OCI-LY7 (cell line): ENCODE results near the gene EIF3K. TPM values are rescaled to one million over a fixed set of nuclear protein-coding genes. Genes with fewer than 3 reads are reported as not detected.
"Not testable (repeated sequence)": the region's sequence is repeated elsewhere in the genome, so short reads cannot be mapped to it uniquely, and the experiment has no call there.

Source experiments
- BruUV-seq: library from RNA; stranded (reverse); fragments of 400-500 nt; replicated peaks from 2 replicates; lab custom pipeline; 2021; lab: Mats Ljungman, UMichigan
- CTCF ChIA-PET: fragments of 300-600 bp; sonication (Branson Sonifier 250); formaldehyde crosslinking; loops from one replicate; lab custom pipeline; 2022; ENCODE audit warnings: antibody characterized with exemption; ENCODE audit not compliant: unreplicated experiment; lab: Charles Lee
- POLR2A ChIA-PET: fragments of 300-600 bp; sonication (Branson Sonifier 250); formaldehyde crosslinking; loops from one replicate; lab custom pipeline; 2022; ENCODE audit warnings: antibody characterized with exemption; lab: Charles Lee
- DNase-seq: peaks from one replicate; pipeline ENCODE4 v3.0.0-alpha.2; 2015; ENCODE audit warnings: low spot score
- H2AFZ ChIP-seq: fragments of 200-600 bp; sonication (generic), shearing (Covaris generic); 2 replicates; pipeline ENCODE4 v1.6.1; 2014; ENCODE audit warnings: mild to moderate bottlenecking, antibody characterized with exemption, low read length, moderate library complexity
- H3K27ac ChIP-seq: fragments of 200-600 bp; sonication (generic); 2 replicates; pipeline ENCODE4 v1.5.1; 2014; ENCODE audit warnings: mixed run types, low read depth, mild to moderate bottlenecking, moderate library complexity, low read length, inconsistent platforms; ENCODE audit not compliant: poor library complexity, severe bottlenecking
- H3K36me3 ChIP-seq: fragments of 200-600 bp; sonication (generic); 2 replicates; pipeline ENCODE4 v1.6.1; 2014; ENCODE audit warnings: mild to moderate bottlenecking, antibody characterized with exemption, low read length, moderate library complexity, mixed read lengths; ENCODE audit not compliant: insufficient read depth
- H3K4me1 ChIP-seq: fragments of 200-600 bp; sonication (generic); 2 replicates; pipeline ENCODE4 v1.5.1; 2014; ENCODE audit warnings: mild to moderate bottlenecking, low read length; ENCODE audit not compliant: insufficient read depth, poor library complexity, severe bottlenecking
- H3K4me2 ChIP-seq: fragments of 200-600 bp; sonication (generic); 2 replicates; pipeline ENCODE4 v1.6.1; 2014; ENCODE audit warnings: mild to moderate bottlenecking, low read length
- H3K4me3 ChIP-seq: fragments of 200-600 bp; sonication (generic); 2 replicates; pipeline ENCODE4 v1.5.1; 2014; ENCODE audit warnings: mild to moderate bottlenecking, low read depth, low read length; ENCODE audit not compliant: poor library complexity, severe bottlenecking
- H3K79me2 ChIP-seq: fragments of 200-600 bp; sonication (generic); 2 replicates; pipeline ENCODE4 v1.6.1; 2016; ENCODE audit warnings: low read depth, mild to moderate bottlenecking, low read length, moderate library complexity, mixed read lengths; ENCODE audit not compliant: insufficient read depth
- H3K9me2 ChIP-seq: fragments of 200-600 bp; sonication (generic); 2 replicates; pipeline ENCODE4 v1.6.1; 2016; ENCODE audit warnings: mild to moderate bottlenecking, low read length, mixed read lengths; ENCODE audit not compliant: insufficient read depth
- H3K9me3 ChIP-seq: fragments of 200-600 bp; sonication (generic); 2 replicates; pipeline ENCODE4 v1.6.1; 2014; ENCODE audit warnings: mild to moderate bottlenecking, mixed run types, low read length, mixed read lengths
- H4K20me1 ChIP-seq: fragments of 200-600 bp; sonication (generic); 2 replicates; pipeline ENCODE4 v1.6.1; 2014; ENCODE audit warnings: mild to moderate bottlenecking, antibody characterized with exemption, low read length, moderate library complexity, mixed read lengths; ENCODE audit not compliant: insufficient read depth
- CTCF ChIP-seq: fragments of 200-600 bp; sonication (generic); conservative IDR thresholded peaks from 2 replicates; pipeline ENCODE4 v1.5.1; 2014; ENCODE audit warnings: mild to moderate bottlenecking, antibody characterized with exemption, low read length, moderate library complexity, mixed read lengths
- EZH2phosphoT487 ChIP-seq: fragments of 200-600 bp; sonication (generic); IDR thresholded peaks from 2 replicates; pipeline ENCODE4 v1.6.1; 2018; ENCODE audit warnings: low read depth, borderline replicate concordance, mild to moderate bottlenecking, mixed run types, antibody characterized with exemption, low read length, moderate library complexity, mixed read lengths
- intact Hi-C: fragments of 100-400 bp; cut with micrococcal nuclease; formaldehyde crosslinking; loops from one replicate; pipeline ENCODE4 v1.10.0; 2022; ENCODE audit not compliant: unreplicated experiment
- total RNA-seq, 2 experiments: library from RNA; depleted of rRNA in 1 of 2; stranded (reverse); fragments of >200 nt in 1 of 2; shearing (Covaris generic) in 1 of 2; gene quantifications; 2 replicates each; pipeline ENCODE4 v1.2.3, GENCODE V29; 2014 to 2022

Gene EIF3K
- total RNA-seq, 2 experiments from 2014 or later = 321 to 364 TPM

- no peak overlapping the region for H3K27ac ChIP-seq
- H3K9me3 ChIP-seq = no peaks in the 10 kb centered on the region
- H4K20me1 ChIP-seq = no peaks in the 10 kb centered on the region
- H3K79me2 ChIP-seq = no peaks in the 10 kb centered on the region
- no TSS peak for BruUV-seq
- no peak overlapping the region for H3K4me2 ChIP-seq
- DNase-seq = no peak
- H3K36me3 ChIP-seq = peaks cover 73% of the 10 kb centered on the region
- ChIA-PET CTCF (no interaction called here), POLR2A (interaction anchor here (0.6 kb wide), 2 partner anchors 37 to 239 kb away, joined by 3 to 4 read pairs; no protein-coding TSS in a partner anchor)
- H3K4me1 ChIP-seq = no peaks in the 10 kb centered on the region
- no peak for TF ChIP-seq CTCF
- TF ChIP-seq EZH2phosphoT487 = no peak
- no peak overlapping the region for H3K4me3 ChIP-seq
- H2AFZ ChIP-seq = no peak overlapping the region
- intact Hi-C loops = no loop called here
- H3K9me2 ChIP-seq = no peaks in the 10 kb centered on the region
These were observed 22.7 kb upstream of the EIF3K start for GRCh38 chr19:38596057-38596981.

DNA sequence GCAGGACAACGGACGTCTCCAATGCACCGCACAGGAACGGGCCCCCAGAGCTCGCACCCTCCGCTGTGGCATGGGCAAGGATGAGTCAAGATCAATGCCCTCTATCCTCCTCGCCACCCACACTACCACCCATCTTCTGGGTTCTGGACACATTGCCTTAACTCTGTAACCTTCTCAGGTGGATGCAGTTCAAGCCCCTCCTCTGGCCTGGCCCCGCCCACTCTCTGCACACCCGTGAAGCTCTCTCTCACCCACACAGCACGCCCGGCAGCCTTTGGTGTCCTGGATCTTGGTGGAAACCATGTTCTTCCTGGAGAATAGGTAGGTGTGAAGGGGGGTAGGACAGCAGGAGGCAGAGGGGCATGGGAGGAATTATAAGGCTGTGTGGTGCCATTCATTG, 21.9 kb upstream of the EIF3K start:
- TF ChIP-seq CTCF = no peak
- TF ChIP-seq EZH2phosphoT487 = no peak
- Histone ChIP-seq H2AFZ (no peak overlapping the region), H3K79me2 (no peaks in the 10 kb centered on the region), H3K9me2 (no peaks in the 10 kb centered on the region), H3K4me3 (no peak overlapping the region), H3K4me1 (no peaks in the 10 kb centered on the region), H4K20me1 (no peaks in the 10 kb centered on the region), H3K36me3 (peaks cover 76% of the 10 kb centered on the region), H3K27ac (no peak overlapping the region), H3K9me3 (no peaks in the 10 kb centered on the region), H3K4me2 (no peak overlapping the region)
- intact Hi-C loops = no loop called here
- ChIA-PET POLR2A (no interaction called here), CTCF (no interaction called here)
- DNase-seq = no peak
- no TSS peak for BruUV-seq

DNA sequence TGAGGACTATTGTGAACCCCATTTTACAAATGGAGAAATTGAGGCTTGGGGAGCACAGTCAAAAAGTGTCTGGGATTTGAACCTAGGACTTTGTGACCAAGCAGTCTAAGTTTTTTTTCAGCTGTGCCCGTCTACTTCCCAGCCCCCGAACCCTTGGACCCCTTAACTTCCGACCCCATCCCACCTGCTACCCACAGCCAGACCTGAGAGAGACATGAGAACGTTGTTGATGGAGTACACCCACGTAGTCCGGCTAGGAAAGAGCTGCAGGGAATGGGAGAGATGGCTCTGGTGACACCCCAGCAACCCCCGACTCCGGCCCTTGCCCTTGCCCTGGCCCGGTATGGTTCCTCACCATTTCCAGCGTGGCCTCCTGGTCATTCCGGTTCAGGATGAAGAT, 19.3 kb upstream of the EIF3K start:
- TF ChIP-seq CTCF (no peak), EZH2phosphoT487 (no peak)
- Histone ChIP-seq H4K20me1 (no peaks in the 10 kb centered on the region), H3K36me3 (peaks cover 68% of the 10 kb centered on the region), H3K79me2 (no peaks in the 10 kb centered on the region), H3K4me3 (no peak overlapping the region), H3K4me2 (no peak overlapping the region), H3K4me1 (no peaks in the 10 kb centered on the region), H3K27ac (no peak overlapping the region), H3K9me3 (no peaks in the 10 kb centered on the region), H3K9me2 (no peaks in the 10 kb centered on the region), H2AFZ (no peak overlapping the region)
- DNase-seq = no peak
- ChIA-PET CTCF (interaction anchor here (0.6 kb wide), 1 partner anchor 458 kb away, joined by 3 read pairs; no protein-coding TSS in a partner anchor), POLR2A (no interaction called here)
- intact Hi-C loops = no loop called here
- no TSS peak for BruUV-seq

GRCh38 chr19:38602856-38603255, 16.1 kb upstream of the EIF3K start:
- BruUV-seq, CTCF ChIA-PET, H3K27ac ChIP-seq, POLR2A ChIA-PET, H3K9me3 ChIP-seq, H3K4me3 ChIP-seq, DNase-seq, H3K4me1 ChIP-seq, intact Hi-C loops, H3K79me2 ChIP-seq, H3K4me2 ChIP-seq, H4K20me1 ChIP-seq, H3K9me2 ChIP-seq, H2AFZ ChIP-seq: not testable (repeated sequence)
- H3K36me3 ChIP-seq = peaks cover 74% of the 10 kb centered on the region
